HG03565 (cell line): ENCODE measurements around the gene DNAJC11.
A peak's percentile ranks its signal among the peaks of the same experiment; 100 is the strongest.

Experiments
- ATAC-seq: cut with Tn5 transposase; IDR thresholded peaks from one replicate; pipeline ENCODE4 v1.9.1; 2021; ENCODE audit warnings: mild to moderate bottlenecking, moderate library complexity; ENCODE audit not compliant: unreplicated experiment

DNAJC11 gene

DNA sequence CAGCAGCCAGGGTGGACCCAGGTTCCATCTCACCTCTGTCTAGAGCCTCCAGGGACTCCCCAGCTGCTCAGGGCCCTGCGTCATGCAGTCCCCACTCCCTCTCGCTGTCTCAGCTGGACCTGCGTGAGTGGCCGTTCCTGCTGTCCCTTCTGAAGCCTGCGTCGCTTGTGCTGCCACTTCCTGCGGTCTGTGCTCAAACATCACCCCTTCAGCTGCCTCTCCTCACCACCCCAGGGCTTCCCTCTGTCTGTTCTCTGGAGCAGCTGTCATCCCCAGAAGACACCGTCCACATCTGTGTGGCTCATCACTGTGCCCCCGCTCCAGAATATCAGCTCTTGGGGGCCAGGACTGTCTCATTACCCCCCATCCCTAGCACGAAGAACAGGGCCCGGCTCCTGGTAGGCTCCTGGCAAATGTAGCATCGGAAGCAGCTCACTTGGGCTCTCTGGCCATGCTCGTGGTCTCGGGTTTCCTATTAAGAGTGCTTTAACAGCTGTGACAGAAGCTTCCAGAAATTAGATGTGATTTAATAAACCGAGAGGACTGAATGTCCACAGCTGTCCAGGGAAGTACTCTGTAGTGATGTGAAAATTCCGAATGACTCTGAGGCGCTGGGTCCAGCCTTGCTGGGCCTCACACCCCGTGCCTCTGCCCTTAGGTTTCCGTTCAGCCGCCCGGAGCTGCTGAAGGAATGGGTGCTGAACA is 73.6 kb downstream of the DNAJC11 start:
- ATAC-seq: no peak

DNA sequence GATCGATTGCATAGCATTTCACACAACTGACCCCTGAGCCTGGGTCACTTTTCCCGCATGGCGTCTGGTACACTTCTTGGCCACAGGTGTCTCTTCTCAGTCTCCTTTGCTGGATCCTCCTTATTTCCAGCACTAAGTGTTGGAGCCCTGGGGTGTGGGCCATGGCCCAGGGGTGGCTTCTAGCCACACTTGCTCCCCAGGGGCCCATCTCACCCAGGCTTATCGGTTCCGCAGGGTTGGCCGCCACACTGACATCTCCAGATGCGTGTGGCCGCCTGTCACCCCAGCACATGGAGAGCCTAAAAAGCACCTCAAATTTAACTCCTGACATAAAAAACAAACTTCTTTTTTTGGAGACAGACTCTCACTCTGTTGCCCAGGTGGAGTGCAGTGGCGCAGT is 74.6 kb downstream of the DNAJC11 start:
- no peak for ATAC-seq

DNA sequence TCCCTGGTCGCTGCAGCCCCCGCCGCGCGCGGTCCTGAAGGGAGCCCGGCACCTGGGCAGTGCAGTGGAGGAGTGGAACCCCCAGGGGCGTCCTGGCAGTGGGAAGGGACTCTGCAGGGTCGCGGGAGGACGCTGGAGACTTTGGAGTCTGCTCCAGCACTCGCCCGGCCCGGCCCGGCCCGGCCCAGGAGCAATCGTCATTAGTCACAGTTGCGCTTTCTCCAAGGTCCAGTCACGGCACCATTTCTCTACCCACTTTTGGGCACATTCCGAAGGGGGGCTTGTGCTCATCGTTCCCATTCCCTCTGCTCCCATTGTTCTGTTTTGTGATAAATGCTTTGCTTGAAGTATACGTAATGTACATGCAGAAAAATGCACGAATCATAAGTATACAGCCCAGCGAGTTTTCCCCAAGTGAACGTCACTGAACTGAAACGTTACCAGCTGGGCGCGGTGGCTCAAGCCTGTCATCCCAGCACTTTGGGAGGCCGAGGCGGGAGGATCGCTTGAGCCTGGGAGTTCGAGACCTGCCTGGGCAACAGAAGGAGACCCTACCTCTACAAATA is 75.9 kb downstream of the DNAJC11 start:
- no peak for ATAC-seq

DNA sequence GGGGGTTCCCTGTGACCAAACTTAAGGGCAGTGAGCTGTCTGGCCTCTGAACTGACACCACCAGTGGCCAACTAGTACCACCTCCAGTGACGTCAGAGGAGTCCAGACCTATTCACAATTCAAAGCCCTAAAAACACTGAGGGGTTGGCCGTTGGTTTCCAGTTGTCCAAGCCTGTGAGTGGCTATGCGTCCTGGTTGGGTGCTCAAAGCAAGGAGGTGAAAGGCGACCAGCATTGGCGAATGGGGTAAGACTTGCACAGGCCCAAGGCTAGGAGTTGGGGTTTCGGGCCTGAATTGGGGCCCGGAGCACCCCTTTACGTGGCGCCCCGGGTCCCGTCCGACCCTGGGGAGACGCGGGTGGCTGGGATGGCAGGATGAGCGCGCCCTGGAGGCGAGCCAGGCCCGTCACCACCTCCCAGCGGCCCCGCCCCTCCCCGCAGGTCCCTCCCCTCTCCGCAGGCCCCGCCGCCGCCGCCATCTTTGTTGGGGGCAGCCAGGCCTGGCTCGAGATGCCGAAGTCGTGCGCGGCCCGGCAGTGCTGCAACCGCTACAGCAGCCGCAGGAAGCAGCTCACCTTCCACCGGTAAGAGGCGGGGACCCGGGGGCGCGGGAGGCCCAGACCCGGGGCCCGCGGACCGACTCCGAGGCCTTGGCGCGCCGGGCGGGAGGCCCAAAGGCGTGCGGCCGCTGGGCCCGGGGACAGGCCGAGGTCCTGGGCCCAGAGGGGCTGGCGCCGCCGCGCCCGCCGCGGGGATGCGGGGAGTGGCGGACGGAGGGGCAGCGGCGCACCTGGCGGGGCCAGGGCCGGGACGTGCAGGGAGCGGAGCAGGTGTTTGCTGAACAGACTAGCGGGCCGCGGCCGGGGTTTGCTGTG is 76.7 kb downstream of the DNAJC11 start, which contains the start of gene THAP3:
Gene THAP3 (plus strand): TSS at position 159 of the 874 bp plus-strand sequence. CDS start 351 bp downstream, at position 510.
- peak; percentile 47 for ATAC-seq

DNA sequence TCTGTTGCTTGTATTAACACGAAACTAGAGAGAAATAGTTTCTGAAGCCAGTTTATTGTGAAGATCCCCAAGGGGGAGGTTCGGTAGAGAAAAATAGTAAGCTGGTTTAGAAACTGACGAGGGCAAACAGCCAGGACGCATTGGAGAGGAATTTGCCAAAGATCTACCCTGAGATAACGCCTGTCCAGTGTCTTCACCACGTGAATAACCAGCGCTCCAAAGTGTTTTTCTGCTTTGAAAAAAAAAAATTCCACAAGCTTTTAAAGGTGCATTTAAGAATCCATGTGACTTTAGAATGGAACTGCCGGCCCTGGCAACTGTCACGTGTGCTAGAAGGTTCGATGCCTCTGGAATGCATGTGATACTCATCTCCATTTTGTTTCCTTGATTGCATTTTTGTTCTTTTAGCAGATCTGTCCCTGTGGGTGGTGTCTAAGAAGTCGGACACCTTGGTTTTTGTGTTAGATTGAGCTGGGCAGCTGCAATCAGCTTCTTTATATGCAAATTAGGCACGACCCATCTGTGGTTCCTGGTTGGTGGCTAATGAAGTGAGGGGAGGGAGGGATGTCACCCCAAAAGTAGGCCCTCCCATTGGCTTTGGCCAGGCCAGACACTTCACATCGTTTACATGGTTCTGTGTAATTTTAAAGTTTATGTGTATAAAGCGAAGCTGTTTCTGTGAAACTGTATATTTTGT is 78.2 kb downstream of the DNAJC11 start:
- no peak for ATAC-seq

DNA sequence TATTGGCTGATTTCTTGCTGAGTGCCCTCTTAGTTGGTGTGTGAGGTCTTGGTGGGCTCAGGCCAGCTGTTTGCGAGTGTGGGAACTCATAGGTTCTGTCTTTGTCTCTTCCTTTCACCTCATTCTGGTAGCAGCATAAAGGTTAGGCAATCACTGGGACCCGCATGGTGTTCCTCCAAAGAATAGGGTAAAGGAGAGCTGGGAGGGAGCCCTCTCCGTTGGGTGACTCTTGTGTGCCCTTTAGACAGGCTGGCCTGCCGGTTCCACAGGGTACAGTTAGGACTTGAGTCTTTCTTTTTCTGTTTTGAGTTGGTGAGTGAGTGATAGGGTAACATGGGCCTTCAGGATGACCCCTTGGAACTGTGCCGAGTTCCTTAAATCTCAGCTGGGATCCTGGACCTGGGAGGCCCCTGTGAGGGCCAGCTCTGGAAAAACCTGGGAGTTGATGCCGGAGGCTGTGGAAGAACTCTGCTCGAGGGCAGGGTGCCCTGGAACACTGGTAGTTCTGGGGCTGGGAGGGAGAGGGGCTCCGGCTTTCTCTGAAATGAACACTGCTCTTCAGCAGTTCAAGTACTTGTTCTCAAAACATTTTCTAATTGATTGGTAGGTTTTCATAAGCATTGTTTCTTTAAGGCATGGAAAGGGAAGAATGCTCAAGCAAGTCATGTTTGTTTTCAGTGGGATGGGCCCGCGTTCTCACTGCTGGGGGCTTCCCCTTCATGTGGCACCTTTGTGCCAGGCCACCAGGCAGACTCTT is 79.0 kb downstream of the DNAJC11 start:
- no peak for ATAC-seq

DNA sequence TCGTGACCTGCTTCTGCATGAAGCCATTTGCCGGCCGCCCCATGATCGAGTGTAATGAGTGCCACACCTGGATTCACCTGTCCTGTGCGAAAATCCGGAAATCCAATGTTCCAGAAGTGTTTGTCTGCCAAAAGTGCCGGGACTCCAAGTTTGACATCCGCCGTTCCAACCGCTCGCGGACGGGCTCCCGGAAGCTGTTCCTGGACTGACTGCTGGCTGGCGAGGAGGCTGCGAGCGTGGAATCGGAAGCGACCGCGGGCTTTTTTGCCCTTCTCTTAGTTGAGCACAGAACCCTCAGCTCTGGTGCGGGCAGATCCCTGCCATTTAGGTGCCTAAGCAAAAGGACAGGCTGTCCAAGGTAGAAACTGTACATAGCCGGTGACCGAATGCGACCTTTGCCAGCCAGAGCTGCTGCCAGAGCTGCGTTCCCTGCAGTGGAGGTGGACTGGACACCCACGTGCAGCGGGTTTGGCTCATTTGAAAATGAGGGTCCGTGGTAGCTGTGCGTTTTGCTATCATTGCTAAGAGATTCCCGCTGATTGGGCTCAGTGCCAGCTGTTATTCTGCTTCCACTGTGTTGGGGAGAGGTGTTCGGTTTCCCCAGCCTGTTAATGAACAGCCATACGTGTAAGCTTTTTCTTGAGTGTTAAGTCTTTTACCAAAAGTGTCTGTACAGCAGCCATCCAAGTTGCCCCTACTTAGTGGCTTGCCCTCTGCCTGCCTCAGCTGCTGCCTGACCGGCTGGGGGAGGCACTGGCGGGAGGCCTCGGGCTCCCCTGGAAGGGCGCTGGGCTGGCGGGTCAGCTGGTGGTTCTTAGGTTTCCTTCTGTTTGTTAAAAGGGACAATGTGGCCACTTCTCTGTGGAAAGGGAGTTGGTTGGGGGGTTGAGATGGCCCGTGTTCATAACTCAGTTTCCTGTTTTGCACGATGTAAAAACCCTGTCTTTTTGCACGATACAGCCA is 79.9 kb downstream of the DNAJC11 start:
- ATAC-seq: no peak

DNA sequence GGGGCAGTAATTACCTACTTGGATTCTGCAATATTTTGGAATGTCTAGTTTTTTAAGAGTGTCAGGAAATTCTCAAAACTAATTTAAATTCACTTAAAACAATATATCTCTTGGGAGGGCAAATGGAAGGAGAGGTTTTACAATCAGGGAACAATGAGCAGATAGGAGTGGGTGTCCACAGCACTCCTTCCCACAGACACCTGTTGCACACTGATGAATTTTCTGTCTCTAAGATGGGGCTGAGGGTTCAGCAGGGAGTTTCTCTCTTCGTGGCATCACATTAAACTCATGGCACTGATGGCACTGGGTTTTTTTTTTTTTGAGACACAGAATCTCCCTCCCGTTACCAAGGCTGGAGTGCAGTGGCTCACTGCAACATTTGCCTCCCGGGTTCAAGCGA is 82.6 kb downstream of the DNAJC11 start:
- ATAC-seq: no peak

DNA sequence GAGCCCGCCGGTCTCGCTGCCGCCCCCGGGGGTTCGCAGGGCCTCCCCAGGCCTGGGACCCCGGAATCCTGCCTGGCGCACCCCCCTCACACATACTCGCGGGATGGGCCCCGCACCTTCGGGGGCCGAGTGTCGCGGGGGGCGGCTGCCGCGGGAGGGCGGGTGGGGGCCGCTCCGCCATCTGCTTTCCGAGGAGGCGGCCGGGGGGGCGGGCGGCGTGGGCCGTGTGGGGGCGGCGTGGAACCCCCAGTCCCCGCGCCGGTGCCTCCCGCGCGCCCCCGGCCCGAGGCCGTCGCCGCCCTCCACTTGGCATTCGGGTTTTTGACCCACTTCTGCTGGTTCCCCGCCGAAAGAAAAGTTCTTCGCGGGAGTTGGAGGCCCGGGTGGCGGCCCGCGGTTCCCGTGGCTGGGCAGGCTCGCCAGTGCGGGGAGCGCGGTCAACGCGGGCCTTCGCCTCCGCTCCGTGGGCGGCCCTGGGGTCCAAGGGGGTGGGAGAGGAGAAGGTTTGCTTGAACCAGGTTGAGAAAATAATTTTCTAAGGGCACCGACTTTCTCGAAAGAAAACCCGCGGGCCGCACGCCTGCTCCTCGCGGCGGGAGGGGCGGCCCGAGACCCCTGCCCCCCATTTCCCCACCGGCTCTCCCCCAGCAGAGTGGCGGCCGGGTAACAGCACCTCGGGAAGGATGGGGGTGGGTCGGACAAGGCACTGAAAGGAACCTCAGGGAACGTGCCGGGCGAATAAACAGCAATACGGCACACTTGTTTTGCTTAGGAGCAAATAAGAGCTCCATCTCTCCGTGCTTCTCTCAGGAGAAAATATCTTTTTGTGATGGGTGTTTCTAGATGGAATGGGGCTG is 86.5 kb downstream of the DNAJC11 start:
- no peak for ATAC-seq

DNA sequence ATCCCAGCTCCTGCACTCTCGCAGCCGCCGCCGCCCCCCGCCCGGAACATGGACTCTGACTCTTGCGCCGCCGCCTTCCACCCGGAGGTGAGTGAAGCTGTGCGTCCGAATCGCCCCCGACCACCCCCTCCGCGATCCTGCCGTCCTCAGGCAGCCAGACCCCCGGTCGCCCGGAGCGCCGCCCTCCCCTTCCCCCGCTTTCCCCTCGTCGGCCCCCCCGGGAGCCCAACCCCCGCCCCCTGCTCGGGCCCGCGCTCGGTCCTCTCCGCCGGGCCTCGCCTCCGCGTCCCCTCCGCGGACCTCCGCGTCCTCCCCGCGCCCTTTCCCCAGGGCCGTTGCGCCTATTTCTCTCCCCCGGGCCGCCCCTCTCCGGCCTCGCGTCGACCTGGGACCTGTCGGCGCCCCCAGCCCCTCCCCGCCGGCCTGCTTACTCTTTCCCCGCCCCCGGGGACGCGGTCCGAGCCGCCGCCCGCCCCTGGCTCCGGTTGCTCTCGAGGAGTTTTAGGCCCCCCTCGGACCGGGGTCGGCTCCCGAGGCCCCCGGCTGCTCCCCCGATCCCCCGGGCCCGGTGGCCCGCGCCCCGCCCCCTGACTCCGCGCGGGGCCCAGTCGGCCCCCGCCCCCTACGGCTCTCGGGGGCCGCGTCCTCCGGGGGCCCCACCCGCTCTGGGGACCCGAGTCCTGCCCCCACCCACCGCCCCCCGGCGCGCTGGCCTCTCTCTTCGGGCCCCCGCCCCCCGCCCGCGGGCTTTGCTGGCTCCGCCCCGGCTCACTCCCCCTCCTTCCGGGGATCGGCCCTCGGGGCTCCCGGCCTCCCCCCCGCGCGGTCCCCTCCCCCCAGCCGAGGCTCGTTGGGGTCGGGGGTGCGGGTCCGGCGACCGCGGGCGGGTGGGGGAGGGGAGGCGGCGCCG is 87.3 kb downstream of the DNAJC11 start:
- no peak for ATAC-seq

DNA sequence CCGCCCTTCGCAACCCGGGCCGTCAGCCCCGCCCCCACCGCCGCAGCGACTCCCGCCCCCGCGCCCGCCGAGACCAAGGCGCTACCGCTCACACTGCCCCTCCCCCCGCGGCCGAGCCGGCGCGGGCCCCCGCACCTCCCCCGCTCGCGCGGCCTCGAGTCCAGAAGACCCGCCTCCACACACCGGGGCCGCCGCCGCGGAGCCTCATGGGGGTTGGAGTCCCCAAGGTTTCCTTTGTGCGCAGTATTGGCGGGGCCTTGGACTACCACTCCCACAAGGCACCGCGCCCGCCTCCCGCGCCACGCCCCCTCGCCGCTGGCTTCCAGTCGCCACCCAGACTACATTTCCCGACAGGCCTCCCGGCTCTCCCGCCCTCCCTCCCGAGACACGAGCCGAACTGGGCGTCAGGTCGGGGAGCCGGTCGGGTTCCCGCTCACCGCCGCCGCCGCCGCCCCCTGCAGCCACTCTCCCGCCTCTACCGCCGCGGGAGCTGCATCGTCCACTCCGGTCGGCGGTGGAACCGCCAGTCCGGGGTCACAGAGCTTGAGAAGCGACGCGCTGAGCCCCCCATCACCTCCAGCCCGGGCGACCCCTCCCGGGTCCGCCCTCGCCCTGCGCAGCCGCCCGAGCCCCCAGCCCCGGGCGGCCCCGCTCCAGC is 88.1 kb downstream of the DNAJC11 start, which contains the start of gene PHF13:
Gene PHF13 (plus strand): TSS at position 371 of the 658 bp plus-strand sequence. CDS start 336 bp downstream, outside the sequence.
- peak; percentile 82 for ATAC-seq

DNA sequence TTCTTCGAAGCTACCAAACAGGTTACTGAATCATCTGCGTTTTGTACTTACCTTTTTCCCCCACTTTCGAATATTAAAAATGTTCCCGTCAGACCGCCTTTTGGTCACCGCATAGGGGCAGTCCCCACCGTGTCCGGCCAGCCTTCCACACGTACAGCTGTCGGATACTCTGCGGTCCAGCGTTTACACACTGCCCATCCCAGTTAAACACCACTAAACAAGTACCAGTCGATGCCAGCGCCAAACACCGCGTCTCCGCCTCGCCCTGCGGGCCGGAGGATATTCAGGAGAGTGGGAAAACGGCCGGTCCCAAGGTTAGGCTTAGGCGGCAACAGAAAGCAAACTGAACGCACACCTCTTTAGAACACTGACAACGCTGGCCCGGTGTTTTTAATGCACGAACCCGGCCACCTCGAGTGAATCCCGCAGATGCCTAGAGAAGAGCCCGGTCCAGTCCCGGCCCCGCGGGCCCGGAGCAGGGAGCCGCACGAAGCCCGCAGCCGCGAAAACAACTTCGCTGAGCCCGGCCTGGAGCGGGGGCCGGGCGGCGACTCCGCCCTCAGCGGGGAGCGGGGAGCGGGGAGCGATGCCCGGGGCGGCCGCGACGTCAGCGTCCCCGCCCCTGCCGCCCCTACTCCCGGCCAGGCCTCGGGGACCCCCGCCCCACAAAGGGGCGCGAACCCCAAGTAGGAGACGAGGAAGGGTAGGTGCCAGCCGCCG is 88.8 kb downstream of the DNAJC11 start:
- peak; percentile 14 for ATAC-seq

DNA sequence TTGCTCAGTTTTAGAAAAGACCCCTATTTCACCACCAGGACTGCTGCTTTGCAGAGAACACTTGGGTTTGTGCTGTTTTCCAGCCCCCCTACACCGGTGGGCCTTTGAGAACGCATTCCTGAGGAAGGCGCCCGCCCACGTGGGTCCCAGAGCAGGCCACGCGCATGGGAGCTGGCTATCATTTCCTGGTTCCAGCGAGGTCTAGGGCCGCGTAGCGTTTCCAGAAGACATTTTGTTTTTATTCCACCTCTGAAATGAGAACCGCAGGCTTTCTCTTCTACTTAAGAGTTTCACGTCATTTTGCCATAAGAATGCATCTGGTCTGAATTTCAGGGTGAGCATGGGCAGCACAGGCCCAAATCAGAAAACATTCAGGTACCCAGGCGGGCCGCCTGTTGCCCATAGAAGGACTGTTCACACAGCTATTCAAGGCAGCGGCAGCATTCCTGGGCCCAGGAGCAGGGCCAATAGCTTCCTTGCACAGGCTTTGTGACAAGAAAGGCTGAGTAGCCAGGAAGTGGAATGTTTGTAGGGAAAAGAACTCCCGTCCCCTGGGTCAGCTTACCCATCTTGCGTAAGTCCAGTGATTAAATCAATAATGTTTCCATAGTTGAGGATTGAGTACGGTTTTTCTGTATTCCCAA is 97.6 kb downstream of the DNAJC11 start:
- ATAC-seq: no peak

DNA sequence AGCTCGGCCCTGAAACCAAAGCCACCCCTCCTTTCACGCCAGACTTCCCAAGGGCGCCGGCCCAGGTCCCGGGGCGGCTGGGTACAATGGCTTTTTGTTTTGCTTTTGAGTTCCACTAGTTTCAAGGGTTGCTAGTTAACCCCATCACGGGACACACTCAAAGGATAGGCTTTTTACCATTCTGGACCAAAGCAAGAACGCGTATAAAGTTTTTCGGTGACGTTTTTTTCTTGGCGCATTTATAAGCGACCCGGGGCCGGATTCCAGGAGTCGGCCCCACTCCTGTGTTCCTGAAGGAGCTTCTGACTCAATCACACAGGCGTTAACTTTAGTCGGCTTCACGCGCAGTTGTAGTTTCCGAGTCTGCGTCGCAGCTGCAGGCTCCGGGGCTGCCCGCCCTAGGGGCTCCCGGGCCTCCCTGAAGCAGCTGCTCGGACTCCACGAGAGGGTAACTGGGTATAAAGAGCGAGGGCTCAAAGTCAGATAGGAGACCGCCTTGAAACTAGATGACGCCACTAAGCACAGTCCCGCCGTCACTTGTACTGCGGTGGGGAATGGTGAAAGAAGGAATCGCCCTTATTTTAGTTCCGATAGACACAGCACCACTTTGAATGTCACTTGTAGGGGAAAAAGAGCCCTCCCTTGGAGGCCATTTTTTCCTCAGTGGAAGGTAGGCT is 98.2 kb downstream of the DNAJC11 start:
- peak; percentile 20 for ATAC-seq

DNA sequence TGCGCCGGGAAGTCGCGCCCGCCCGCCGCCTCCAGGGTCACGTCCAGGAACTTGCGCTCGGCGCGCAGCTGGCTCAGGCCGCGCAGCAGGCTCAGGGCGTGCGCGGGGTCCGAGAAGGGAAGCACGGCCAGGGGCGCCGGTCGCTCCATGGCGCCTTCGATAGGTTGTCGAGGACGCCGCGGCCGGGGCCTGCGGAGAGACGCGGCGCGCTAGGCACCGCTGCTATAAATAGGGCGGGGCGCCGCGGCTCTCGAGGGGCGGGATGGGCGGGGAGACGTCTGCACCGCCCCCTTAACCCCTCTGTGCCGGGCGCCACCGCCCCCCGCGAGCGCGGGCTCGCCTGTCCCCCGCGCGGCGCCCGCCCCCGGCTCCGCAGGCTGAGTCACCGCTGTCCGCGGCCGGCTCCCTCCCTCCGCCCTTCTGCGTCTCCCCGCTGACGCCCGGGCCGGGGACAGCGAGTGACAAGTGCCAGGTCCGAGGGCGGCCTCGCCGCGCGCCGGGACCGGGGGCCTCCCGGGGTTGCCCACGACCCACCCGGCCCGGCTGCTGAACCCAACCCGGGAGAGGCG is 98.9 kb downstream of the DNAJC11 start, which contains the start of gene KLHL21:
Gene KLHL21 (minus strand): TSS at position 201 of the 569 bp plus-strand sequence. CDS start 52 bp downstream, at position 149.
- peak; percentile 38 for ATAC-seq
